HEK293 (cell line): ENCODE measurements around the gene SBF2.

Experiments used
- CTCF ChIA-PET: fragments of 350-600 bp; formaldehyde crosslinking; extraction: SDS; loops from one replicate; lab custom pipeline; 2021; ENCODE audit warnings: antibody characterized with exemption; lab: Yijun Ruan, JAX
- POLR2A ChIA-PET: fragments of 300-600 bp; formaldehyde crosslinking; extraction: SDS; loops from one replicate; lab custom pipeline; 2020; ENCODE audit warnings: antibody characterized with exemption, inconsistent platforms; lab: Yijun Ruan, JAX
- H3K27ac ChIP-seq: fragments of 200-500 bp; sonication (Bioruptor generic); 2 replicates; pipeline ENCODE4 v1.5.1; 2014; ENCODE audit warnings: low read depth, low read length, control low read depth, inconsistent platforms; ENCODE audit errors: extremely low read depth
- H3K36me3 ChIP-seq, 2 experiments: fragments of 200-500 bp in 1 of 2; sonication (Bioruptor generic) in 1 of 2; 1 replicate in 1 of 2; 2 replicates in 1 of 2; pipeline ENCODE4 v1.5.1; 2014 to 2017; ENCODE audit warnings: inconsistent platforms in 2 of 2, low read length in 2 of 2; ENCODE audit not compliant: control insufficient read depth in 2 of 2, insufficient read depth in 1 of 2
- H3K4me1 ChIP-seq: fragments of 200-500 bp; sonication (Bioruptor generic); 2 replicates; pipeline ENCODE4 v1.5.1; 2014; ENCODE audit warnings: mild to moderate bottlenecking, low read length, inconsistent platforms; ENCODE audit not compliant: control insufficient read depth, insufficient read depth
- H3K4me3 ChIP-seq: 2 replicates; pipeline ENCODE4 v1.5.1; 2011; ENCODE audit warnings: low read depth, mild to moderate bottlenecking, control low read depth, low read length, moderate library complexity
- H3K9me3 ChIP-seq: fragments of 200-500 bp; sonication (Bioruptor generic); 2 replicates; pipeline ENCODE4 v1.5.1; 2014; ENCODE audit warnings: low read depth, low read length, inconsistent platforms; ENCODE audit not compliant: control insufficient read depth, insufficient read depth
- HOXC10 ChIP-seq: sonication (generic); formaldehyde crosslinking; IDR thresholded peaks from 2 replicates; pipeline ENCODE4 v1.8.1; 2023; ENCODE audit warnings: mild to moderate bottlenecking, missing genetic modification reagents
- KLF17 ChIP-seq: fragments of 450-650 bp; formaldehyde crosslinking; IDR thresholded peaks from 2 replicates; pipeline ENCODE4 v1.5.1; 2016; ENCODE audit warnings: missing biosample characterization, missing genetic modification characterization
- KLF8 ChIP-seq: fragments of 450-650 bp; formaldehyde crosslinking; IDR thresholded peaks from 2 replicates; pipeline ENCODE4 v1.5.1; 2016; ENCODE audit warnings: missing biosample characterization, missing genetic modification characterization
- MZF1 ChIP-seq: fragments of 450-650 bp; formaldehyde crosslinking; IDR thresholded peaks from 2 replicates; pipeline ENCODE4 v1.5.1; 2017; ENCODE audit warnings: missing biosample characterization, missing genetic modification characterization, borderline replicate concordance
- PBX3 ChIP-seq: sonication (generic); formaldehyde crosslinking; IDR thresholded peaks from 2 replicates; pipeline ENCODE4 v1.8.1; 2022; ENCODE audit warnings: mild to moderate bottlenecking, moderate library complexity, missing genetic modification reagents
- PRDM4 ChIP-seq: fragments of 450-650 bp; formaldehyde crosslinking; IDR thresholded peaks from 2 replicates; pipeline ENCODE4 v1.5.1; 2017; ENCODE audit warnings: missing biosample characterization, missing genetic modification characterization
- ZIC2 ChIP-seq: fragments of 450-650 bp; formaldehyde crosslinking; IDR thresholded peaks from 2 replicates; pipeline ENCODE4 v1.5.1; 2016; ENCODE audit warnings: missing biosample characterization, missing genetic modification characterization
- ZNF513 ChIP-seq: fragments of 450-650 bp; IDR thresholded peaks from 2 replicates; pipeline ENCODE4 v1.5.1; 2018; ENCODE audit warnings: missing biosample characterization, missing genetic modification characterization
- ZNF530 ChIP-seq: fragments of 450-650 bp; formaldehyde crosslinking; IDR thresholded peaks from 2 replicates; pipeline ENCODE4 v1.5.1; 2016; ENCODE audit warnings: low read depth, missing biosample characterization, missing genetic modification characterization
- ZNF555 ChIP-seq: fragments of 450-650 bp; formaldehyde crosslinking; conservative IDR thresholded peaks from 2 replicates; pipeline ENCODE4 v1.5.1; 2017; ENCODE audit warnings: missing biosample characterization, mild to moderate bottlenecking, missing genetic modification characterization, inconsistent platforms
- ZNF571 ChIP-seq: fragments of 450-650 bp; formaldehyde crosslinking; IDR thresholded peaks from 2 replicates; pipeline ENCODE4 v1.5.0; 2017; ENCODE audit warnings: missing biosample characterization, missing genetic modification characterization
- ZNF626 ChIP-seq: fragments of 450-650 bp; sonication (Bioruptor Pico); formaldehyde crosslinking; IDR thresholded peaks from 2 replicates; pipeline ENCODE4 v1.5.1; 2018; ENCODE audit warnings: missing biosample characterization, missing genetic modification characterization, inconsistent platforms
- ZNF791 ChIP-seq: fragments of 450-650 bp; formaldehyde crosslinking; IDR thresholded peaks from 2 replicates; pipeline ENCODE4 v1.5.1; 2016; ENCODE audit warnings: missing biosample characterization, missing genetic modification characterization
- ZNF837 ChIP-seq: fragments of 450-650 bp; formaldehyde crosslinking; IDR thresholded peaks from 2 replicates; pipeline ENCODE4 v1.5.1; 2016; ENCODE audit warnings: missing biosample characterization, missing genetic modification characterization
- ZSCAN18 ChIP-seq: fragments of 450-650 bp; formaldehyde crosslinking; IDR thresholded peaks from 2 replicates; pipeline ENCODE4 v1.5.1; 2016; ENCODE audit warnings: missing biosample characterization, missing genetic modification characterization

Gene SBF2

GRCh38 chr11:10338287-10338686 lies 44.3 kb upstream of the SBF2 start:
- Histone ChIP-seq H3K4me3 (no peak overlapping the region), H3K9me3 (no peaks in the 10 kb centered on the region), H3K4me1 (no peaks in the 10 kb centered on the region), H3K27ac (no peak overlapping the region), H3K36me3 (no peaks in the 10 kb centered on the region)
- ChIA-PET POLR2A (no interaction called here), CTCF (no interaction called here)
- TF ChIP-seq PBX3 (CRISPR knock-in tag) = no peak
- no peak for TF ChIP-seq ZNF513 (tag by site-specific recombination)
- TF ChIP-seq KLF8 (tag by site-specific recombination) = no peak
- TF ChIP-seq ZNF555 = no peak
- no peak for TF ChIP-seq MZF1 (tag by site-specific recombination)
- no peak for TF ChIP-seq ZNF626 (tag by site-specific recombination)
- no peak for TF ChIP-seq ZSCAN18
- TF ChIP-seq PRDM4 = no peak
- no peak for TF ChIP-seq ZNF571
- no peak for TF ChIP-seq ZIC2
- TF ChIP-seq ZNF791 (tag by site-specific recombination) = no peak
- TF ChIP-seq ZNF530 (tag by site-specific recombination) = no peak

- no peak for TF ChIP-seq ZNF837 (tag by site-specific recombination)
- no peak for TF ChIP-seq HOXC10 (CRISPR knock-in tag)
- no peak for TF ChIP-seq KLF17 (tag by site-specific recombination)
- Histone ChIP-seq H3K9me3 (no peaks in the 10 kb centered on the region), H3K27ac (no peak overlapping the region), H3K36me3 (no peaks in the 10 kb centered on the region), H3K4me3 (no peak overlapping the region), H3K4me1 (no peaks in the 10 kb centered on the region)
- CTCF ChIA-PET = interaction anchor here (1.5 to 3.0 kb wide), 2 partner anchors 9 to 33 kb away, joined by 4 to 9 read pairs; no protein-coding TSS in a partner anchor
- POLR2A ChIA-PET = no interaction called here
These were observed 39.5 kb upstream of the SBF2 start for GRCh38 chr11:10333490-10333889.
